ENCODE measurements around the gene TSPAN15.

The TSPAN15 gene

DNA sequence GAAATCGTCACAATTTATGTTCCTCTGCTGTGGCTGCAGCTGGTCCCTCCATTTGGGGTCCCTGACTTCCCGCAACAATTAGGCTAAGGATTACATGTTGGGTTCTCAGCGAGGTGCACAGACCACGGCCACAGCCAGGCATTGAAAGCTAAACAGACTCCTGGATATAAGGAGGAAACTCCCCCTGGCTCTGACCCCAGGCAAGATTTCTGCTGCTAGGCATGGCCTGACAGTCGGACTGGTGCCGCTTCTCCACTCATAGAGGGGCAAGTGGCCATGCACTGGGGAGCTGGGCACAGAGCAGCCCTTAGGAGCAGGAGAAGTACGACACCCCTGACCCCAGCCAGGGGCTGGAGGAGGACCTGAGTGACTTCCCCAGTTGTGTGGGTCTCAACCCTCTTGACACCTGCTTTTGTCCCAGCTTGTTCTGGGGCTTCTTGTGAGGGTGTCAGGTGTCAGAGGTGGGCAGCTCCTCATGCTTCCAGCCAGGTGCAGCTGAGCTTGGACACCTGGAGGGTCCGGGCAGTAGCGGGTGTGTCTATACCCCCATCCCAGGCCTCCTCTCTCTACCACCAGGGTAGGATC, 38.3 kb downstream of the TSPAN15 start:
- no peak for DNase-seq

DNA sequence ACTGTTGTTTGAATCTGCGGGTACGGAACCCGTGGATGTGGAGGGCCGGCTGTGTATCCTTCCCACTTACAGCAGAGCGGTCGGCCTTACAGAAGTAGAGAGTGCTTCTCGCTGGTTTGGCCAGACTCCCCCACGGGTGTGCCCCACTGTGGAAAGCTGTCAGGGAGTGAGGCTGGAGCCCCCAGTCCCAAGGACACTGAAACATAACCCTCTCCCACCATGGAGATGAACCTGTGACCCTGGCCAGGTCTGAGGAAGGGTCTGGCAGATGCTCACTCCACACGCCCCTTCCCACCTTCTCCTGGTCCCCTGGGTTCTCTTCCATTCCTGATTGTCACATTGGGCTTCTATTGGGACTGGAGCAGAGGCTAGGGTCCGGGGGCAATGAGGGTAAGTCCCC, 39.6 kb downstream of the TSPAN15 start:
- DNase-seq, result no peak

DNA sequence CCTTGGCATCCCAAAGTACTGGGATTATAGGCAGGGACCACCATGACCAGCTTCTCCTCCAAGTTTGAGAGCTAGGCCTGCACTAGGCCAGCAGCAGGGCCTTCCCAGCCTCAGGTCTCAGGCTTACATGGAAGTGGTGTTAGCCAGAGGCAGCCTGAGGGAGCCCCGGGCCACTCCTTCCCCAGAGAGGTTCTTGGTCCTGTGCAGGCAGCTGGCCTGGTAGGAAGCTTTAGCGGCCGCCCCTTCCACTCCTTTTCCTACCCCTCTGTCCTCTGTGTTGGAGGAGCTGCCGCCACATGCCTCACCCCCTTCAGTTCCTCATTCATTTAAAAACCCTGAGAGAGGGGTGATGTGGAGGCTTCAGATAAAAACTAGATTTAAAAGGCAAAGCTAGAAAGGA, 40.3 kb downstream of the TSPAN15 start:
- DNase-seq, result no peak

DNA sequence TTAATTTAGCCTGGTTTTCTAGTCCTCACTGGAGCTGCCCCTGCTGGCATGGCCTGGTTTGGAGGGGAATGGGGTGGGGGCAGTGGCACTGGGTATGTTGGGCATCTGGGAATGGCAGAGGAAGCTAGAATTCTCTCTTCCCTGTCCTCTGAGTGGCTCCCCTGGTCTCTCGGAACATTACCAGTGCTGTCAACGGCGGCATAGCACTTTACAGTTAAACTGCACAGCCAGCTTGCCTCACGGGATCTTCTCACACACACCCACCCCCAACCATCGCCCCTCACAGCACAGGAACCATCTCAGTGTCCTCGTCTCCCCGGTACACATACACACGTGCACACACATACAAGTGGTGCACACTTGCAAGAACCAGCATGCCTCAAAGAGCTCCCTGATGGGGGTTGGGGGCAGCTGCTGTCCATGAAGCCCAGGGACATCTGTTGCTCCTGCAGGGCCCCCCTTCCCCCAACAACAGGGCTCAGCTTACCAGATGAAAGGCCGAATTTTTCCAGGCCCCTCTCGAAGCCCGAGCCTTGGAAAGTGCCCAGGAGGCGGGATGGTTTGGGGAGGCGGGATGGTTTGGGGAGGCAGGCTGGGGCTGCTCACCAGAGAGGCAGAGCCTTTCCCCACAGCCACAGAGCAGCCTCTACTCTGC, 41.0 kb downstream of the TSPAN15 start:
- no peak for DNase-seq

DNA sequence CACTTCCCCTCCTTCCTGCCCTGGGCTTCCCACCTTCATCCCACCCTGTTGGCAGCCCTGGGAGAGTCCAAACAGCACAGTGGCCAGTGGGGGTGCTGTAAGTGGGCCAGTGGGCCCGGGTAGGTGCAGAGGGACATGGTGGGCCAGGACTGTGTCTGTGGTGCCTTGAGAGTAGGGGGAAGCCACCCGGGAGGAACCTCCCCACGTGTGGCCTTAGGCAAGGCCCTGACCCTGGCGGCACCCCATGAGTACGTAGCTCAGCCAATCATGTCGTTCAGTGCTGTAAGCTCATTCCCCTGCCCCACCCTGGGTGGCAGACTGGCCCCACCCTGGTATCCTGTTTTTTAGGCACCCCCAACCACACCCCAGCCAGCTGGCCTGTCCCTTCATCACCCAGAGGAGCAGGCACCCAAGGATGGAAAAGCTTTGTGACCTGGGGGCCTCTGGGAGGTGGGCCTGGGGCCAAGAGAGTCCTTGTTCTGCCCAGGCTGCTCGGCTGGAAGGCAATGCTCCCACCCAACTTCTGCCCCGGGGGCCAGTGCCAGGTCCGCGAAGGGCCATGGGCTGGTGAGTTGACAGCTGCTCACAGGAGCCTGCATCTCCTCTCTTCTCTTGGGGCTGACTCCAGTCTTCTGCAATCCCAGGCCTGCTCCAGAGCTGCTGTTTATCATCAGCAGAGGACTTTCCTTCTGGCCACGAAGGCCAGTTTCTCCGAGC, 41.6 kb downstream of the TSPAN15 start:
- DNase-seq, result no peak

DNA sequence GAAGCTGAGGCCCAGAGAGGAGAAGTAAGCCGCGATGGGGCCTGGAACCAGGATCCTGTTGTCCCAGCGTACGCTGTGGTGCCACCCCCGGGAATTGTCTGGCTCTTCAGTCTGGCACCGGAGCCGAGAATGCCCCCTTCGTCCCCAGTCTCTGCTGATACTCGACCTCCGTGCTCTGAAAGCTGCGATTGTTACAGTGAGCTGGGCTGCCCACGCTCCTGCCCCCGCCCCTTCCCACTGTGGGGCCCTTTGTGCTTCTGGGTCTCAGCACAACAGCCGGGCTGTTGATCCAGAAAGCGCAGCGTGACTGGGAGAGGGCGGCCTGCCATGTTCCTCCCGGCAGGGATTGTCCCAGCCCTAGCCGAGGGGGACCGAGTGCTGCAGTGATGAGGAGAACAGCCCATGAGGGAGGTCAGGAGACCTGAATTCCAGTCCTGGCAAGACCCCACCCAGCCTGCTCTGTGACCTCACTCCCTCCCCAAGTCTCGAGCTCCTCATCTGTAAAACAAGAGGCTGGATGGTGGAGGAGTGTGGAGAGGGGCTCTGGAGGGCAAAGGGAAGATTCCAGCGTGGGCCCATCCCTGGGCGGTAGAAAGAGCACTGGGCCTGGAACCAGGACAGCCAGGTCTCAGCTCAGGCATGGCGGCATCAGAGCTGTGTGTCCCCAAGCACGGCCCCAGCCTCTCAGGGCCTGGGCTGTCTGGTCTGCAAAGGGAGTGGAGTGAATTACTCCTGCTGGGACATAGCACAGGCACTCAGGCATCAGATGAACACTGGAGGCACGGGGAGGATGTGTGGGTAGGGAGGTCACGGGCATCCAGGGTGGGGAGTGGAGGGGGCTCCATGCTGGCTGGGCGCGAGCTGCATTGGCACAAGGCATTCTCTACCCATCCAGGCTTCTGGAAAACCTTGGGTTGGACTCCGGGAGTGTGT, 43.6 kb downstream of the TSPAN15 start:
- DNase-seq, result no peak

DNA sequence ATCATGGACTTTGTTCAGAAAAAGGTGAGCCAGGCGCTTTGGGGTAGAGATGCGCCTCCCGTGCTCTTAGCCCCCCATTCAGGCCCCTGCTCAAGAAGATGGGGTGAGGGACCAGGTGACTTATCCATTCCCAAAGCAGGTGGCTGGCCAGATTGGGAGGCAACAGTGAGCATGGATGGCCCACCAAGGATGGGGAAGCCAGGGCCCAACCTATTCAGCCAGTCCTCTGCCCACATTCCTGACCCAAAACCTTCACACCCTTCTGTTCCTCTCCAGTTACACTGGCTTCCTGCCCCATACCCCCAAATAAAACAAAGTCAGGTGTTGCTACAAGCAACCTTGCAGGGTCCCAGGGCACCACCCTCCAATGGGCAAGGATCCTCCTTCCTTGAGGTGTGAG, 44.4 kb downstream of the TSPAN15 start:
- no peak for DNase-seq

DNA sequence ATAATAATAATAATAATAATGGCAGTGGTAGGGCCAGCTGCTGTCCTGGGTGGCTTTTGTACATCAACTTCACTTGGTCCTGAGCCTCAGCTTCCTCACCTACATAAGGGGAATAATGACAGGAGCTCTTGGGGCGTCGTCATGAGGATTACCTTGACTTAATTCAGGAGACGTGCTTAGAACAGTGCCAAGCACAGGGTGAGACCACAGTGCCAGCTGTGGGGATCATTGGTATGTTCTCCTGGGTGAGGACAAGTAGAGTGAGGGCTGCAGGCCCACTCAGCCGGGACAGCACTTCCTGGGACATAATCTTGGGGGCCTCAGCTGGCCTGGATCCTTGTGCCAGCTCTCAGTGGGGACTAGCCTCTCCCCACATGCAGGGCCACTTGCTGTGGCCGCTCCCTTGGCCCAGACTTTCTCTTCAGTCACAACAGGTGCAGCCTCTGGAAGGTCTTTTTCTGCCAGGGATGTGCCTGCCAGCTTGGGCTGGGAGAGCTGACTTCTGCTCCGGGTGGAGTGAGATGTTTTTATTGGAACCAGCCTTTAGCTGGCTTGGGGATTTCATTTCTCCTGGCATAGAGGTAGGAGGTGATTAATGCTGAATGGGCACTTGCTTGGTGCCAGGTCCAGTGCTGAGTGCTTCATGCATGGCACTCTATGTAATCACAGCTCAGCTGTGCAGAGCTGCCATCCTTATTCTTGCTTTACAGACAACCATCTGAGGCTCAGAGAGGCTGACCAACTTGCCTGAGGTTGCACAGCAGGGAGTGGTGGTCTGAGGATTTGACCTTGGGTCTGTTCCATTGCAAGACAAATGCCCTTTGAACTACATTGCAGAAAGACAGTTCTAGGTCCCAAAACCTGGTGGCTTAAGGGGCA, 45.3 kb downstream of the TSPAN15 start:
- DNase-seq, result no peak

DNA sequence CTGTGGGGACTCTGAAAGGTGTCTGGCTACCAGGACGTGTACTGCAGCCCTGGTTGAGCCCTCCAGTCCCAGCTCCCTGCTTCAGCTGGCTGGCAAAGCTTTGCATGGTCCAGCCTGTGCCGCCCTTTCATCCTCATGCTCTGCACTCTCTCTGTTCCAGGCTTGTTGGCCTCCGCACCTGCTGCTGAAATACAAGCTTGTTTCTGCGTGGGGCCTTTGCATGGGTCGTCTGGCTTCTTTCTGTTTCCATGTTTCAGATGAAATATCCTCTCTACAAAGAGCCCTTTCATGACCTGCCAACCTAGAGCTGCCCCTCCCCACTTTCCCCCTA, 45.9 kb downstream of the TSPAN15 start:
- no peak for DNase-seq

DNA sequence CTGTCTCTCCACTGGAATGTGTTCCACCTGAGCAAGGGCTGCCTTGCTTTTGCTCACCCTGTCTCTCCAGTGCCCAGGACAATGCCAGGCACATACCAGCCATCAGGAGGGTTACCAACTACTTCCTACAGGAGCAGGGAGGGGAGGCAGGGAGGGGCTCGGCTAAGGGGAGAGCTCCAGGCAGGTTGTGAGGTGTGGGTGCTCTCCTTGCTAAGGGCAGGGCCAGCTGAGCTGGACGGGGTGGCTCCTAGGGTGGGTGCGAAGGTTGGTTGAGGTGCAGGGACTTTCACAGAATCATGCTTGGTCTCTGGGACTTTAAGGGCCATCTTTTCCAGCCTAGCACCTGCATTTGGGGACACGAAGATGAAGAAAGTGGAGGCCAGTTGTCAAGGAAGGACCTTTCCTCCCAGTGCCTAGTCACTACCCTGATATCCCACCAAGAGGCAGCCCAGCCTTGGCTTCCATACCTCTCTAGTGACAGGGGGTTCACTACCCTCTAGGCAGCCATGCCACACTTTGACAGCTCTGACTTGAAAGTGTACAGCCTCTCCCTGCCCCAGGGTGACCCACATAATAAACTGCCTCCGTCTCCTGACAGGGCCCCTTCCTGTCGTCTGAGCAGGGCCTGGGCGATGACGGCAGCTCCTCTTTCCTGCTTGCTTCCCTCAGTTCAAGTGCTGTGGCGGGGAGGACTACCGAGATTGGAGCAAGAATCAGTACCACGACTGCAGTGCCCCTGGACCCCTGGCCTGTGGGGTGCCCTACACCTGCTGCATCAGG, 46.5 kb downstream of the TSPAN15 start:
- peak; percentile 17 for DNase-seq

DNA sequence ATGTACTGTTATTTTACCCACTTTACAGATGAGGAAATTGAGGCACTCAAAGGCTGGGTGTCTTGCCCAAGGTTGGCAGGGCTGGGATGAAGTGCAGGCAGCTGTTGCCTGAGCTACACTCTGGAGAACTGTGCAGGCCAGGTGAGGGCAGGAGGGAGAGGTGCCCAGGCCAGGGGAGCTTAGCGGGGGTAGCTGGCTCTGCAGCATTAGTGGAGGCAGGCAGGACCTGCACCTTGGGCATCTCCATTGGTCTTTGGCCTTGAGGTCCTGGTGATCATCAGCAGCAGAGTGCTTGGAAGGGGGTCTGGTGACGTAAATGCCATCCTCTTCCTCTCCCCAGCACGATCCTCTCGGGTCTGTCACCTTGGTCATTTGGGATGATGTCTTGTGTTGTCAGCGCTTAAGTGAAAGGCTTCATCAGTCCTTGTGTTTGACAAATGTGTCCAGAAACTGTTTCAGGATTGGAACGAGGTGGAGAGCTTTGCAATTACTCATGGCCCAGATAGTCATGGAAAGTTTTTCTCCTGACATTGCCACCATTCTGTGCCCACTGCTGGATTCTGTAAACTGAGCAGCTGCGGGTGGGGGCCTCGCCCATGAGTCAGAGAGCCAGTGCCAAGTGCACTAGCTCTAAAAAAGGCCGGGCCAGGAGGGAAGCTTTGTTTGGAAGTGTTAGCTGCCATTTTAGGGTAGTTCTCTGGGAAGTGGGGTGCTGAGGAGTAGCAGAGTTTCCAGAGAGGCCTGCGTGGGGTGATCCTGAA, 47.6 kb downstream of the TSPAN15 start:
- no peak for DNase-seq

DNA sequence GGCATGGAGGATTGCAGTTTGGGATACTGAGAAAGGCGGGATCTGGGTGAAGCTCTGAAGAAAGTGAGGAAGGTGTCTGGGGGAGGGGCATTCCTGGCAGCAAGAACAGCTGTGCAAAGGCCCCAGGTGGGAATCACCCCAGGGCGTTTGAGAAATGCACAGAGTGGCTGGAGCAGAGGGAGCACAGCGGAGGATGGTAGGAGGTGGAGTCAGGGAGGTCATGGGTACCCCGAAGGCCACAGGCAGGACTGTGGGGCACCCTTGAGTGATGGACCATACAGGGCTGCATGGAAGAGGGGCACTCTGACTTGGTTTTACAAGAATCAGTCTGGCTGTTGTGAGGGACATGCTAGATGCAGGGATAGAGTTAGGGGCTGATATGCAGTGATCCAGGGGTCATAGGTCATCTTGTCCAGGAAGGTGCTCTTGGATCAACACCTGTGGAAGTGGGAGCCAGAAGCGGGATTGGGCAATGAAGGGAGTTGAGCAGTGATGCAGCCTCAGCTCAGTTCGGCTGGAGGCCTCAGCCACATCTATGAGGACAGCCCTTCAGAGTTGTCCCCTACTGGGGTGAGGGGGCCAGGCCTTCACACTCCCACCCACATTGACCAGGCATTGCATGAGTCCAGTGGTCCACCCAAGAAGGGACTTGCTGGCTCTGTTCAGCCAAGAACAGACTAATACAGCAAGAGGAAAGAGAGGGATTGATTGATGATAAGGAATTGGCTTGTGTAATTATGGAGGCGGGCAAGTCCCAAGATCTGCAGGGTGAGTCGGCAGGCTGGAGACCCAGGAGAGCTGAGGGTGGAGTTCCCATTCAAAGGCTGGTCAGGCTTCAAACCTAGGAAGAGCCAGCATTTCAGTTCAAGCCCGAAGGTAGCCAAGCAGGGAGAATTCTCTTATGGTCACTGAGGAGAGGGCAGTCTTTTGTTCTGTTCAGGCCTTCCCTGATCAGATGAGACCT, 48.7 kb downstream of the TSPAN15 start:
- no peak for DNase-seq

DNA sequence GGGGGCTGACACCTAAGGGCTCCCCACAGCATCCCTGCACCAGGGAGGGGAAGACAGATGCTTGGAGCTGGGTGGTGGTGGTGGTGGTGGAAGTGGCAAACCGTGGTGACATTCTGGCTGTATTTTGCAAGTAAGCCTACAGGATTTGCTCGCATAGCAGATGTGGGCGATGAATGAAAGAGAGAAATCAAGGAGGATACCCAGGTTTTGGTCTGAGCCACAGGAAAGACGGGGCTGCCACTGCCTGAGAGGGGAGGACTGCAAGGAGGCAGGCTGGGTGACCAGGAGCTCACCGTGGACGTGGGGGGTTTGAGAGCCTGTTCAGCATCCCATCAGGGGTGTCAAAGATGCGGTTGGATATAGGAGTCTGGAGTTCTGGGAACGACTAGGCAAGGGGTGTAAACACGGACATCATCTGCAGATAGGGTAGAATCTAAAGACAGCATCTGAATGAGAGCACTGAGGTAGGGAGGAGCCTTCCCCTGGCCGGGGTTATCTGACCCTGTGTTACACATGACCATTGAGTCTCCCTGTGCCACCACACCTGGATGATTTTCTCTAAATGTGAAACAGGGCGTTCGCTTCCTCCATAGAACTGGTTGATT, 49.7 kb downstream of the TSPAN15 start:
- no peak for DNase-seq

DNA sequence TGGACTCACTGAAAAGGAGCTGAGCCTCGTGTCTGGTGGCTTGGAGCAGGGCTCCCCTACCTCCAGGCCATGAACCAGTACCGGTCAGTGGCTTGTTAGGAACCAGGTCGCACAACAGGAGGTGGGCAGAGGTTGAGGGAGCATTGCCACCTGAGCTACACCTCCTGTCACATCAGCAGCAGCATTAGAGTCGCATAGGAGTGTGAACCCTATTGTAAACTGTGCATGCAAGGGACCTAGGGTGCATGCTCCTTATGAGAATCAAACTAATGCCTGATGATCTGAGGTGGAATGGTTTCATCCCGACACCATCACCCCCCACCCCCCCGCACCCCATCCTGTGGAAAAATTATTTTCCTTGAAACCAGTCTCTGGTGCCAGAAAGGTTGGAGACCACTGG, 50.4 kb downstream of the TSPAN15 start:
- DNase-seq, result no peak

DNA sequence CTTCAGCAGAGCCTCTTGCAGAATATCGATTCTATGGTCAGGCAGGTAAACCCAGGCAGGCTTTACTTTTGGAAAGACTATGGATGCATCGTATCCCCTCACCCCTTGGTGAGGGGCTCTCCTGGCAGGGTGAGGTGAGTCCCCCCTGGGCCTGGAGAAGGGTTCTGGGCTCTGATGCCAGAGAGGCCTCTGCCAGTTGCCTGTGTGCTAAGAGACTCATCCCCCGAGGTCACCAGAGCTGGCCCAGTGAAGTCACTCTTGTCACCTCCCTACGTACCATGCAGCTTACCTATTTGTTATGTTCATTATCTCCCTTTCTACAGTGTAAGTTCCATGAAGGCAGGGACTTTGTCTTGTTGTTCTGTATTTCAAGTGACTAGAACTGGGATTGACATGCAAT, 51.3 kb downstream of the TSPAN15 start:
- no peak for DNase-seq

DNA sequence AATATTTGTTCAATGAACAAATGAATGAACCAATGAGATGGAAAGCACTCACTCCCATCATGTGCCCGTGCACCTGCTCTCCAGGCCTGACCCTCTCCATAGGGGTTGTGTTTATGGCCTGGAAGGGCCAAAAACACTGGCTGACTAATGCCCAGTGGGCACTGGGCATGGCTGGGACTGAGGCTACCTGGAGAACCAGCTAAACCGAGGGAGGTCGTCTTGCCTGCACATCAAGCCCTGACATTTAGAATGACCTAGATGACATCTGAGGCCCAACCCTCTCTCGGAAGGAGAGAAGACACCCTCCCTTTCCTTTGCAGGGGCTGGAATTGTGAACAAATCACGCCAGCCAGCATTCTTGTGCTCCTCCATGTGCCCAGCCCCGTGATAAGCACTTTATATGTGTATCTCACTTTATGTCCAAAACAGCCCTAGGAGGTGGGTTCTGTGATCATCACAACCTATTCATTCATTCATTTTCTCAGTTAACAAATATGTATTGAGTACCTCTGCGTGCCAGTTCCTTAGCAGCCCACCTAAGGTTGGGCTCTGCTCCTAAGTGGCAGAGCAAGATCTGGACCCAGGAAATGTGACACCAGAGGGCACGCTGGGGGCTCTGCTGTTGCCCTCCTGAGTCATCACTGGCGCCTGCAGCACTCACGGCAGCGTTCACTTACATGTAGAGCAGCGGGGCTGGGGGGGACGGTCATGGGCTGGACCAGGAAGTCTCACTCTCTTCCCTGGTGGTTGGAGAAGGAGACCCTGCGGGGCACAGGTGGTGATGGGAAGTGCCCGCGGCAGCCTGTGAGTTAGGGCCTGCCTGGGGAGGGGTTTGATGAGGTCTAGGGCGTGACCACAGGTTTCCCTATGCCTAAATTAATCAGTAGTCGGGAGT, 52.0 kb downstream of the TSPAN15 start:
- DNase-seq, result no peak

DNA sequence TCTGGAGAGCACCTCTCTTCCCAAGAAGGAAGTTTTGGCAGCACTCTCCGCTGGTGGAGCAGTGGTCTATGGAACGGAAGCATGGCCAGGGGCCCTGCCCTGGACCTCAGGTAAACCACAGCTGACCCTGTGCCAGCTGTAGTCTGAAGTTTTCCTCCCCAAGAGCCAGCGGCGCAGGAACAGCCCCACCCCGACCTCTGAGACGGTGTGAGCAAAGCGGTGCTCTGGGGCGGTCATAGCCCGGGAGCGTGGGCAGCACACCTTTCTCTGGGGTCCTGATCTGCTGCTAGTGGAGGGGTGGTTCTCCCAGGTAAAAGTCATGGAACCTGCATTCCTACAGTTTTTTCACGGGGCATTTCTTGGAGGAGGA, 52.6 kb downstream of the TSPAN15 start:
- DNase-seq, result no peak

DNA sequence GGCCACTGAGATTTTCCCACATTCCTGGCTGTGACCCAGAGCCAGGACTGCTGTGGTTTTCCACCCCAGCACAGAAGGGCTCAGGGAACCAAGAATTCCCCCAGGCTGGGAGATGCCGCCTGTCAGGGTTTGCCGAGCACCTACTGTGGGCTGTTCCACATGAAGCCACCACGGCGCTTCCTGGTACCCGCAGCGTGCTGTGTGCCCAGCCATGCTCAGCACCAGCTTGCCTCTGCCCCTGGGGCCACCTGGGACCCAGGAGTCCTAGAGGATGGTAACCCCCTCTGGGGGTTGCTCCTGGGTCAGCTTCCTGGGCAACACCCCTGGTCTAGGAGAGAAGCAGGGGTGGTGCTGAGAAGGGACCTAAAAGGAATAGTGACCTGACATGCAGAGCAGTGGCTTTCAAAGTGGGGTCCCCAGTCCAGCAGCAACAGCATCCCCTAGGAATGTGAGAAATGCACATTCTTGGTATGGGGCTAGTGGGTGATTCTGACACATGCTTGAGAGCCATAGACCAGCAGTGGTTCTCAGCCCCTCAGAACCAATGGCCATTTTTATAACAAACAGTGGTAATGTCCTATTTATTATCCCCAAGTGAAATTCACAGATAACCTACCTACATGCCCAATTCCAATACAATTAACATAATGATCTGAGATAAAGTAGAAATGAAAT, 53.4 kb downstream of the TSPAN15 start:
- no peak for DNase-seq

Measured in CD4-positive, alpha-beta T cell treated with Interleukin-21 for 1 hour (primary cell).